Iris pigment epithelial cell (primary cell): ENCODE data around the gene VEGFD.
"Not testable (repeated sequence)": the region's sequence is repeated elsewhere in the genome, so short reads cannot be mapped to it uniquely, and the experiment has no call there.

ENCODE experiments used
- DNase-seq: peaks from one replicate; pipeline ENCODE4 v3.0.0-alpha.2; 2011; ENCODE audit warnings: low read depth

Gene VEGFD

GRCh38 chrX:15305899-15306298 lies 78.3 kb downstream of the VEGFD start:
- DNase-seq = not testable (repeated sequence)

DNA sequence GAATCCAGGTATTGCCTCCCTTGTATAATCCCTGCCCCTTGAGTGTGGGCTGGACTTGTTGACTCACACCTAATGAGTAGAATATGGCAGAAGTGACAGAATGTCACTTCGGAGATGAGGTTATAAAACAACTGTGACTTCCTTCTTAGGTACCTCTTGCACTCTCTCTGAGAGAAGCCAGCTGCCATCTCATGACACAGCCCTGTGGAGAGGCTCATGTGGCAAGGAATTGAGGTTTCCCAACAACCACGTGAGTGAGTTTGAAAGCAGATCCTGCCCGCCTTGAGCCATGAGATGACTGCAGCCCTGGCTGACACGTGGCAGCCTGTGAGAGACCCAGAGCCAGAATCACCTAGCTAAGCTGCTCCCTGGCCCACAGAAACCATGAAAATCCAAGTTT lies 82.3 kb downstream of the VEGFD start:
- peak; percentile 14 for DNase-seq

DNA sequence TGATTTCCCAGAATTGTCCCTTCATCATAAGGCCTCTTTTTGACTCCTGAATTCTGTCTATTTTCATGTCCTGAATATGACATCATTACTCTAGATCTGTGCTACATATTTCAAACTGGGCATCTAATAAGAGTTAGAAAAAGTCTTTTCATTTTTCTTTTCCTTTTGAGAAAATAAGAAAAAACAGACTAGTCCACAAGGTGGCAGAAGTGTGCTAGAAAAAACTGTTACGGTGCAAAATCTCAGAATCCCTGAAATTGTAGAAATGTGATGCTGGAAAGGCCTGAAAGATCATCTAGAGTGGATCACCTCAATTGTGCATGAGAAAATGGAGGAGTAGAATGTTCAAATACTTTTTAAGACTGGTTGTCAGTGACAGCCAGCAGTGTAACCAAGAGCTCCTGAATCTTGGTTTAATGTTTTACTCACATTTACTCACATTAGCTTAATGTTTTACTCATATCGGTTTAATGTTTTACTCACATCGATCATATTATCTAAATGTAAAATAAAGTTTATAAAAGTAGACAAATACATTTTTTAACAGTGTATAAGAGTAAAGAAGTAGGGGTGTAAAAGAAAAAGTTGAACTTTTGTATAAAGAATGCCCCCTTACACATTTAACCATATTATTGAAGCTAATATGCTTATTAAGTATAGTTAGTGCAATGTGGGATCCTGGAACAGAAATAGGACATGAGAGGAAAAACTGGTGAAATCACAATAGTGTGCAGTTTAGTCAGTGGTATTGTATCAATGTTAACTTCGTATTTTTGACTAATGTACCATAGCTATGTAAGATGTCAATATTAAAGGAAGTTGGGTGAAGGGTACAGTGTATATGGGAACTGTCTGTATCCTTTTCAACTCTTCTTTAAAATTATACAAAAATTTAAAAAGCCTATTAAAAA lies 84.0 kb downstream of the VEGFD start:
- DNase-seq = peak; percentile 18

- DNase-seq = no peak
These were observed 85.4 kb downstream of the VEGFD start for GRCh38 chrX:15298780-15299179.

- no peak for DNase-seq
These were observed 86.0 kb downstream of the VEGFD start for GRCh38 chrX:15298201-15298600.
